Measurements from ENCODE around the gene CPNE7.

Gene CPNE7

GRCh38 chr16:89549007-89549700 is 26.4 kb upstream of the CPNE7 start:
- no peak for DNase-seq (ENCODE audit: low read depth, low spot score)

DNA sequence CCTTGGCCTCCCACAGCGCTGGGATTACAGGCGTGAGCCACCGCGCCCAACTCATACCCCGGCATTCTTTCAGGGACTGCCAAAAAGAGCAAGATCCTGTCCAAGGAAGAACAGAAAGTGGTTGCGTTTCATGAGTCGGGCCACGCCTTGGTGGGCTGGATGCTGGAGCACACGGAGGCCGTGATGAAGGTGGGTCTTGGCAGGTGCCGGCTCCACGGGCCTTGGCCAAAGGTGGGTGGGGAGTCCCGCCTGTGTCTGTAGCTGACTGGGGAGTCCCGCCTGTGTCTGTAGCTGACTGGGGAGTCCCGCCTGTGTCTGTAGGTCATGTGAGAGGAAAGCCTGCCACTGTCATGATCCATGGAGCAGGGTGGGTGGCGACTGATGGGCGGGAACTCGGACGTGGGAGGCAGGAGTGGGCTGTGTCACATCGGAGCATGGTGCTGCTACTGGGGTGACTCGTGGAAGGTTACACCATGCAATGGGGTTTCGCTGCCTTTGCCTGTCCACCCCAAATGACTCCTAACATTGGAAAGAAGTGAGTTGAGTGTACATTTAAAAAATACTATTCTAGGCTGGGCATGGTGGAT is 25.0 kb upstream of the CPNE7 start:
- DNase-seq (ENCODE audit: low read depth, low spot score), result no peak

DNA sequence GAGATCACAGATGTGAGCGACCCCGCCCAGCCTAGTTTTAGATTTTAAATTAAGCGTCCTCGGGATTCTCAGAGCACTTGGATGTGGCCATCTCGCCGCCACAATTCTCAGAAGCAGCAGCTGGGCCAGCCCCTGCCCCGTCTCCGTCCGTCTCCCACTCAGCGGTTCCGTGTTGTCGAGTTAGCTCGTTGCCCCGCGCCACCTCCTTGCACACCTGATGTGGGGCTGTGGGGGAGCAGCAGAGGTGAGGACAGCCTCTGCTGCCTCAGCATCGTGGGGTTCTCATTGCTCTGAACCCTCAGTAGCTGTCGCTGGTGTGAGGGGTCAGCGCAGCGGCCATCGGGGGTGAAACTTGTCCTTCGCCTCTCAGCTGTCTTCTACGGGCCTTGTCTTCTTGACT is 23.2 kb upstream of the CPNE7 start:
- no peak for DNase-seq (ENCODE audit: low read depth, low spot score)

- DNase-seq (ENCODE audit: low read depth, low spot score), result no peak
Observed at GRCh38 chr16:89552913-89553312, 22.6 kb upstream of the CPNE7 start.

GRCh38 chr16:89553733-89554132 is 21.8 kb upstream of the CPNE7 start:
- DNase-seq (ENCODE audit: low read depth, low spot score), result no peak

- no peak for DNase-seq (ENCODE audit: low read depth, low spot score)
Observed at GRCh38 chr16:89554343-89554742, 21.2 kb upstream of the CPNE7 start.

- no peak for DNase-seq (ENCODE audit: low read depth, low spot score)
Observed at GRCh38 chr16:89555265-89555664, 20.3 kb upstream of the CPNE7 start.

GRCh38 chr16:89555780-89556179 is 19.8 kb upstream of the CPNE7 start:
- DNase-seq (ENCODE audit: low read depth, low spot score), result no peak

DNA sequence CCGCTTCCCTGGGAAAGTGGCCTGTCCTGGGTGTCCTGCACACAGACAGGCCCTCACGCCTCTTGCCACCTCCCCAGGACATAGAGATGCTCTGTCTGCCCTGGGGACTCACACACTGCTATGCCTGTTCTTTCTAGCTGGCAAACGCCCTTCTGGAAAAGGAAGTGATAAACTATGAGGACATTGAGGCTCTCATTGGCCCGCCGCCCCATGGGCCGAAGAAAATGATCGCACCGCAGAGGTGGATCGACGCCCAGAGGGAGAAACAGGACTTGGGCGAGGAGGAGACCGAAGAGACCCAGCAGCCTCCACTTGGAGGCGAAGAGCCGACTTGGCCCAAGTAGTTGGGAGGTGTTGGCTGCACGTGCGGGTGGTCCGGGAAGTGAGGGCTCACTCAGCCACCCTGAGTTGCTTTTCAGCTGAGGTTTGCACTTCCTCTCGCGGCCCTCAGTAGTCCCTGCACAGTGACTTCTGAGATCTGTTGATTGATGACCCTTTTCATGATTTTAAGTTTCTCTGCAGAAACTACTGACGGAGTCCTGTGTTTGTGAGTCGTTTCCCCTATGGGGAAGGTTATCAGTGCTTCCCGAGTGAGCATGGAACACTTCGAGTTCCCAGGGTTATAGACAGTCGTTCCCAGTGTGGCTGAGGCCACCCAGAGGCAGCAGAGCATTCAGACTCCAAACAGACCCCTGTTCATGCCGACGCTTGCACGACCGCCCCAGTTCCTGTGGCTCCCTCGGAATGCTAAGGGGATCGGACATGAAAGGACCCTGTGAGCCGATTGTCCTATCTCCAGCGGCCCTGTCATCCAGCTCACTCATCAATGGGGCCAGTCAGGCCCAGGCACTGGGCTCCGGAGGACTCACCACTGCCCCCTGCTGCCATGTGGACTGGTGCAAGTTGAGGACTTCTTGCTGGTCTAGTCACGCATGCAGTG is 18.5 kb upstream of the CPNE7 start:
- peak; percentile 59 for DNase-seq (ENCODE audit: low read depth, low spot score)

DNA sequence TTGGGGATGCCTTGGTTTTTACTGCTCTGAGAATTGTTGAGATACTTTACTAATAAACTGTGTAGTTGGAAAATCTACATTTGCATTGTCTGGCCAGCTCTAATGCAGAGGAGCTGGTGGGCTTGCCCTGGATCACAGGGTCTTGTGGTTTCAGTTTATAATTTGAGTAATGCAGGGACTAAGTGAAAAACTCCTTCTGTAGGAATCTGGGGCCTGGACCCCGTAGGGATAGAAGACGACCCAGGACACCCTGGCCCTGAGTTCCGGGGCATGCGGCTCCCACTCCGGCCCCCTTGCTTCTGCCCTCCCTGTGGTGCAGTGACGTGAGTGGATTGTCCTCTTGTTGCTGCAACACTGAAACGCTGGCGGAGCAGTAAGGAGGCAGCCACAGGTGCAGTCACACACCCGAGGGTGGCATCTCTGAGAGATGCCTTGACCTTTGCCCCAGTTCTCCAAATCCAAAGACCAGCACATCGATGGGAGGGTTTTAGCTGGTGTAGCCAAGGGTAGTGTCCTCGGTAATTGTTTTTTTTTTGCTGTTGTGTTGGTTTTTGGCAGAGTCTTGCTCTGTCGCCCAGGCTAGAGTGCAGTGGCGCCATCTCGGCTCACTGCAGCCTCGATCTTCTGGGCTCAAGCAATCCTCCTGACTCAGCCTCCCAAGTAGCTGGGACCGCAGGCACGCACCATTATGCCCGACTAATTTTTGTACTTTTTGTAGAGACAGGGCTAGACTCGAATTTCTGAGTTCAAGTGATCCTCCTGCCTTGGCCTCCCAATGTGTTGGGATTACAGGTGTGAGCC is 17.7 kb upstream of the CPNE7 start:
- no peak for DNase-seq (ENCODE audit: low read depth, low spot score)

DNA sequence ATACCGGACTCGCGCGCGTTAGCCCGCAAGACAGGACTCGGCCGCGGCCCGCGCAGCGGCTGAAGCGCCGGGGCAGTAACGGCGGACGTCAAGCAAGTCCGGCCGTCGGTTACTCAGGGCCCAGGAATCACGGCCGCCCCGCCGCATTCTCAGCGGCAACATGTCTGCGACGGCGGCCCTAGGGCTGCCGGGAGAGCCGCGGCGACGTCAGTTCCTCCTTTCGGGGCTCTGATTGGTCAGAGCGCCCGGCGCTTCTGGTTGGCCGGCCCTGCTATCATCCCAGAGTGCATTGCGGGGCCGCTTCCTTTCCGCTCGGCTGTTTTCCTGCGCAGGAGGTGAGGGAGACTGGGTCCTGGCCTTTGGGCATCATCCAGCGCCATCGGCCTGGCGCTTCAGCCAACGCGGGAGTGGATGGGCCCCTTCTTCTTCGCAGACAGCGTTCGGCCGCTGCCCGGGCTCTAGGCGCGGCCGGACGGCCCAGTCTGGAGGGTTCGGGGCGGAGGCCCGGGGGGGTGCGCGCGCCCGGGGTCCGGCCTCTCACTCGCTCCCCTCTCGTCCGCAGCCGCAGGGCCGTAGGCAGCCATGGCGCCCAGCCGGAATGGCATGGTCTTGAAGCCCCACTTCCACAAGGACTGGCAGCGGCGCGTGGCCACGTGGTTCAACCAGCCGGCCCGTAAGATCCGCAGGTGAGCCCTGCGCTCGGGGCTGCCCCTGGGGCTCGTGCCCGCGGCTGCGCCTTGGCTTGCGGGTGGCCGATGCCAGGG is 15.0 kb upstream of the CPNE7 start, which contains the start of gene RPL13:
RPL13 (plus strand) TSS at position 305 of the 764 bp plus-strand sequence; CDS start at position 583, 278 bp downstream.
- peak; percentile 85 for DNase-seq (ENCODE audit: low read depth, low spot score)

DNA sequence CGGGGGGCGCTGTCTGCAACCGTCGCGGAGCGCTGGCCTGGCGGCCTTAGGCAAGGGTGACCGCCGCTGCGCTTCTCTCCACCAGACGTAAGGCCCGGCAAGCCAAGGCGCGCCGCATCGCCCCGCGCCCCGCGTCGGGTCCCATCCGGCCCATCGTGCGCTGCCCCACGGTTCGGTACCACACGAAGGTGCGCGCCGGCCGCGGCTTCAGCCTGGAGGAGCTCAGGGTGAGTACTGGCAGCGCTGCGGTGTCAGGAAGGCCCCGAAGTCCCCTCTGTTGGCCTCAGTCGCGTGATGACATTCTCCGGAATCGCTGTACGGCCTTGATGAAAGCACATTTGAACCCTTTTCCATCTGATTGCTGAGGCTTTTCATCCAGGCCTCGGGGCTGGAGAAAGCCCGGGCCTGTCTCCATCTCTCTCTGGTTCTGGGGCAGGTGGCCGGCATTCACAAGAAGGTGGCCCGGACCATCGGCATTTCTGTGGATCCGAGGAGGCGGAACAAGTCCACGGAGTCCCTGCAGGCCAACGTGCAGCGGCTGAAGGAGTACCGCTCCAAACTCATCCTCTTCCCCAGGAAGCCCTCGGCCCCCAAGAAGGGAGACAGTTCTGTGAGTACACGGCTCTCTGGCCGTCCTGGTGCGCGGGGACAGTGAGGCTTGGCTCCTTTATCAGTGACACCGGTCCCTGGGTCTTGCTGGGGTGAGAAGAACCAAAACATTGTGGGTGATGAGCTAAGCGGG is 14.2 kb upstream of the CPNE7 start:
- DNase-seq (ENCODE audit: low read depth, low spot score), result no peak

GRCh38 chr16:89561884-89562599 is 13.5 kb upstream of the CPNE7 start:
- no peak for DNase-seq (ENCODE audit: low read depth, low spot score)

- DNase-seq (ENCODE audit: low read depth, low spot score), result no peak
Observed at GRCh38 chr16:89562939-89563338, 12.6 kb upstream of the CPNE7 start.

- no peak for DNase-seq (ENCODE audit: low read depth, low spot score)
Observed at GRCh38 chr16:89563639-89564392, 11.7 kb upstream of the CPNE7 start.

DNA sequence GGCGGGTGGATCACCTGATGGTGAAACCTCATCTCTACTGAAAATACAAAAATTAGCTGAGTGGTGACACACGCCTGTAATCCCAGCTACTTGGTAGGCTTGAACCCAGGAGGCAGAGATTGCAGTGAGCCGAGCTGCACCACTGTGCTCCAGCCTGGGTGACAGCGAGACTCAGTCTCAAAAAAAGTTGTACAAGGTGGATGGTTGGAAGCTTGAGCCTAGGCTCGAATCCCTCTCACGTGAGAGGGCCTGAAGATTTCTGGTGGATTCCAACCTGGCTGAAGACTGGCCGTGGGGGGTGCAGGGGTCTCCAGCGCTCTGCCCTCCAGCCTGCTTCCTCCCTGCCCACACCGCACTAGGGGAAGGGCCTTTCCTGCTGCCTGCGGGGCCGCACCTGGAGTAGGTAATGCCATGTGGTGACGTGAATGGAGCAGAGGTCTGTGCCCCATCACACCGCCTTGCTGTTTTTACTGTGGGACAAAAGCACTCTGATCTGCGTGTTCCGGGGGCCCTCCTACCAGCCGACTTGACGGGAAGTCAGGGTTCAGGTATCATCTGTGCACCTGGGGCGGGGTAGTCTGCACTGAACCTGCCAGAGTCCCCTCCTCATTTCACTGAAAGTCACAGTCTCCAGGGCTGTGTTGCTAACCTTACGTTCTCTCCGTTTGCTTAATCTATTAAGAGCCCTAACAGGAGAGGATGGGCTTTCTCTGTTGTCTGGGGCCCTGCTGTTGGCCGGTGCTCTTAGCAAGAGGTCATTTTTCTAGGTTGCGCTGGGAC is 10.9 kb upstream of the CPNE7 start:
- no peak for DNase-seq (ENCODE audit: low read depth, low spot score)

DNA sequence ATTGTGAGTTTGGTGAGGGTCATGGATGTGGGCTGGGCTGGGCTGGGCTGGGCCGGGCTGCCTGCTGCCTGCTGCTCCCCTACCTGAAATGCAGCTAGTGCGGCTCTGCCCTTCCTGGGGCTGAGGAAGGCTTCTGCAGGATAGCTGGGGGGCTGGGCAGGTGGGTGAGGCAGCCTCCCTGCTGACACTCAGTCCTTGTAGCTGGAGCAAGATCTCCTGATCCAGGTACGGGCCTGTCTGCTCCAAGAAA is 10.4 kb upstream of the CPNE7 start:
- DNase-seq (ENCODE audit: low read depth, low spot score), result no peak
